IPS-15b (cell line): ENCODE data around the gene LRRC10B.

Experiments used
- H3K27me3 ChIP-seq: one replicate; pipeline ENCODE4 v1.6.1; 2013; ENCODE audit warnings: low read length; ENCODE audit not compliant: control insufficient read depth, insufficient read depth
- H3K36me3 ChIP-seq: one replicate; pipeline ENCODE4 v1.6.1; 2013; ENCODE audit warnings: low read length; ENCODE audit not compliant: control insufficient read depth, insufficient read depth
- H3K4me1 ChIP-seq: one replicate; pipeline ENCODE4 v1.6.1; 2013; ENCODE audit warnings: mild to moderate bottlenecking, low read length; ENCODE audit not compliant: control insufficient read depth, insufficient read depth
- H3K4me3 ChIP-seq: one replicate; pipeline ENCODE4 v1.5.1; 2013; ENCODE audit warnings: low read depth, low read length
- H3K9ac ChIP-seq: one replicate; pipeline ENCODE4 v1.6.1; 2013; ENCODE audit warnings: low read depth, mild to moderate bottlenecking, low read length
- H3K9me3 ChIP-seq: one replicate; pipeline ENCODE4 v1.6.1; 2013; ENCODE audit warnings: mild to moderate bottlenecking, low read length; ENCODE audit not compliant: control insufficient read depth, insufficient read depth

LRRC10B gene

DNA sequence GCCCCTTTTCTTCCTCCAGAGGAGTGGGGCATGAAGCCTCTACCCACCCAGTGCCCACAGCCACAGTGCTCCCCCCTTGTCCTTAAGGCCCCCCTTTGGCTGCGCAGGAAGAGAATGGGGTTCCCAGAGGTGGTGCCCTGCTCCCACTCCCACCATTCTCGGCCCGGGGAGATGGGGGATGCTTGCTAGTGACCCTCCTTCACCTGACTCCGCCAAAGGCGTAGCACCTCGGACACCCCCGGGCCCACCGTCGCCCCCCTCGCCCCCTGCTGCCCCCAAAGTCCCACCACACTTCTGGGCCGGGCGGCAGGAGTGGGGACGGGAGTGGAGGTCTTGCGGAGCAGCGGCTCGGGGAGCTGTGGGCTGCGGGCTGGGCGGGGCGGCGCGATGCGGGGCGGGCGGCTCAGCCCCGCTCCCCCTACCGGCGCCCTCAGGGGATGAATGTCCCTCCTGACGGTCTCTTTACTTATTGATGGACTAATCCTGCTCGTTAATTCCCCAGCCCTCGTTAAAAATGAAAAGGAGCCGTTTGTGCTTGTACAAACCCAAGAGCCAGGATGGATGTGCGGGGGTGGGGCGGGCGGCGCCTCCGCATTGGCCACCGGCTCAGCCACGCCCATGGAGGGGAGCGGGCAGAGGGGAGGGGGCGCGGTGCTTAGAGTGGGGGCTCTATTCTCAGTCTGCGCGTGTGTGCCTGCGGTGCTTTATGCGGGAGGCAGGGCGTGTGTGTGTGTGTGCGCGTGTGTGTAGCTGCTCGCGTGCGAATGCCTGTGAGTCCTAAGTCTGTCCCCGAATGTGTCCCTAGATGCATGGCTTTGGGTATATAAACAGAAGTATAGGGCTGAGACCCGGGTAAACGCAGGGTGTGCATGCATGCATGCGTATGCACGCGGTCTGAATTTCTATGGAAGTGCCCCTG is 46.8 kb downstream of the LRRC10B start:
- Histone ChIP-seq H3K27me3 (peaks cover 21% of the 10 kb centered on the region), H3K9me3 (no peaks in the 10 kb centered on the region), H3K4me1 (peaks cover 11% of the 10 kb centered on the region), H3K9ac (no peak overlapping the region), H3K4me3 (peak overlapping the region; percentile 52), H3K36me3 (no peaks in the 10 kb centered on the region)

DNA sequence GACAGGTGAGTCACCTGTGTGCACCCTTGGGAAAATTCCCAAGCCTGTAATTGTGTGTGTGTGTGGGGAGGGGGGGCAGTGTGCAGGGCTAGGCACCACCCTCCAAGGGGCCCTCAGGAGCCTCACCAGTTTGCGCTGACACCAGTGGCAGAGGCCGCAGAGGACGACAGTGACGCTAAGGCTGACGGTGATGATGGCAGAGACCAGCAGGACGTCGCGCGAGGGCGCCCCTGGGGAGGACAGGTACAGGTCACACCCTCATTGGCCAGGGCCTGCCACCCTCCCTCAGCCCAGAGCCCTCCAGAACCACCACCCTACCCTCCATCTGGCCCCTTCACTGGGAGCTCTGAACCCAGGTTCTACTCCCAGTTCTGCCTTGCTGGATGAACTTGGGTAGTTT is 47.4 kb downstream of the LRRC10B start:
- H3K27me3 ChIP-seq = peaks cover 21% of the 10 kb centered on the region
- H3K9ac ChIP-seq = no peak overlapping the region
- peak overlapping the region; percentile 52 for H3K4me3 ChIP-seq
- no peaks in the 10 kb centered on the region for H3K36me3 ChIP-seq
- H3K9me3 ChIP-seq = no peaks in the 10 kb centered on the region
- H3K4me1 ChIP-seq = peaks cover 11% of the 10 kb centered on the region

DNA sequence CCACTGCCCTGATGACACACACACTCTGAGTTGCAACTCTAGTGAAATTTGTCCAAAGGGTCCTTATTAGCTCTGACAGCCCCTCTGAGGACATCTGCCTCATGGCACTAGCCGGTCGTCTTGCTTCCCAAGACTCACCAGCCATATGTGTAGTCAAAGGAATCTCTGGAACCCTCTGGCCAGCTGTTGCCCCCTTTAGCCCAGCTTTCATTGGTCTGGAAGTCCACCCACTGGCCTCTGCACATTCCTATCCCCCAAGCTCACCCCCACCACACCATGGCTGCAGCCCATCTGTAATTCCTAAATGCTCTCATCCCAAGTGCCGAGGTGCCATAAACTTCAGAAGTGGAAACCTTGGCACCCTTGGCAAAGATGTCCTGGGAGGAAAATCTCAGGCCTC is 48.1 kb downstream of the LRRC10B start:
- Histone ChIP-seq H3K27me3 (peaks cover 21% of the 10 kb centered on the region), H3K9ac (no peak overlapping the region), H3K4me3 (no peak overlapping the region), H3K36me3 (no peaks in the 10 kb centered on the region), H3K9me3 (no peaks in the 10 kb centered on the region), H3K4me1 (peaks cover 11% of the 10 kb centered on the region)
